Anterior cingulate cortex (tissue), 58 donors: ENCODE data around the gene RASA2.
A peak's percentile ranks its signal among the peaks of the same experiment; 100 is the strongest.
"Not testable (repeated sequence)": the region's sequence is repeated elsewhere in the genome, so short reads cannot be mapped to it uniquely, and the experiment has no call there.

Experiments
- DNase-seq, 58 donors: peaks; one replicate each; lab custom pipeline; 2025; lab: John Stamatoyannopoulos, UW

The RASA2 gene

DNA sequence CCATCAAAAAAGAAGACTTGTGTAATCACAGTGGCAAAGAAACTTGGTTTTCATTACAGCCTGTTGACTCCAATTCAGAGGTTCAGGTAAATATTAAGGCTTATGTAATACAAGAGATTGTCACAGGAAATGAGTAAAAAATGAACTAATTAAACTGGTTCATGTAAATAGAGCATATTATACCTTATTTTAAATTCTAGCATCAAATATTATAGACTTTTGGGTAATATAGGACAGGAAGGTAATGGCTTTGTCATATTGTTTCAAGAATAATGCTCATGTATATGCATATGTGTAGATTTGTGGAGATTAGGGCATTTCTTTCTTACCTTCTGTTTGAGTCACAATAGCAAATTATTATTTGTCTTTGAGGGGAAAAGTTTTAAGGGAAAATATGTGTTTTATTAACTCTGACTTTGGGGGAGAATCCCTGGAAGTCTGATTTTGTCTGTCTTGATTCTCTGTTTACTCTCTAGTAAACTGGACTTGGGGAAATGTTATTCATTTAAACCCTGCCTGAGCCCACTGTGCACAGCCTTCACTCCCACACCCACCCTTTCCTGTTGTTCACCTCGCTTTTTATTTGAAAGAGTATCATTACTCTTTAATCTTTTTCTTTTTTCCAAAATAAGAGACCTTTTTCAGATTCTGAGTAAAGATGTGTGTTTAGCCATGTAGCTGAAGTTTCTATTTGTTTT, 43.0 kb downstream of the RASA2 start:
- no peak for DNase-seq

DNA sequence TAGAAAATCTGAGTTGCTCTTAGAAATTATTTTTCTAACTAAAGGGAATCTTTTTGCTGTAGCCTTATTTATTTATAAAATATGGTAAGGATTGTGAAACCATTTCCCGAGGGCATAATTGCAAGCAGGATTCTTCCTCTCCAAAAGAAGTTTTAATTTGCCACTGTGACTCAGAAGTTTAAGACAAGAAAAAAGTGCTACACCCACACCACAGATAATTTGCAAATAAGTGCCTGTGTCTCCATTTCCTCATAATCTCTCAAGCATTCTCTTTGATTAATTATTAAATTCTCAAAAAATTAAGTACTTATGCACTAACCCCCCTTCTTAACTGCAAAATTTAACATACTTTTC, 43.6 kb downstream of the RASA2 start:
- DNase-seq, result no peak

DNA sequence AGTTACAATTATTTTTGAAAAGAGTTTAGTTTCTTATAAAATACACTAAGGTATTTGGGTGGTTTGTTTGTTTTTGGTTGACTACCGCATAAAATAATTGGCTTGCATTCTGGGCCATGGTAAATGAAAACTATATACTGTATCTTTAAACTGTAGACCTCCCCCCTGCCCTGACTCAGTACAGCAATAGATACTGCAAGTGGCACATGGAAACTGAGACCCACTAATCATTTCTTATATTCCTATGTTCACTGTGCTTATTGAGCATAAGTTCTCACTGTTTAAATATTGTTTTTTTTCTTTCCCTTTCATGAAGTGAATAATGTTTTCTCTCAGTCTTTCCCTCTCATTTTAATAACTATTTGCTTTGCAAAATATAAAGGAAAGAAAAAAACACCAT, 45.8 kb downstream of the RASA2 start:
- no peak for DNase-seq

DNA sequence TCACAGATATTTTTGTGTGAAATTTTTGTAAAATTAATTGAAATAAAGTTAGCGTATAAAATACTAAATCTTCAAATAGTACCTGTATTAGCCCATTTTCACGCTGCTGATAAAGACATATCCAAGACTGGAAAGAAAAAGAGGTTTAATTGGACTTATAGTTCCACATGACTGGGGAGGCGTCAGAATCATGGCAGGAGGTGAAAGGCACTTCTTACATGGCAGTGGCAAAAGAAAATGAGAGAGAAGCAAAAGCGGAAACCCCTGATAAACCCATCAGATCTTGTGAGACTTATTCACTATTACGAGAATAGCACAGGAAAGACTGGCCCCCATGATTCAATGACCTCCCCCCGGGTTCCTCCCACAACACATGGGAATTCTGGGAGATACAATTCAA, 49.2 kb downstream of the RASA2 start:
- DNase-seq, result not testable (repeated sequence)

DNA sequence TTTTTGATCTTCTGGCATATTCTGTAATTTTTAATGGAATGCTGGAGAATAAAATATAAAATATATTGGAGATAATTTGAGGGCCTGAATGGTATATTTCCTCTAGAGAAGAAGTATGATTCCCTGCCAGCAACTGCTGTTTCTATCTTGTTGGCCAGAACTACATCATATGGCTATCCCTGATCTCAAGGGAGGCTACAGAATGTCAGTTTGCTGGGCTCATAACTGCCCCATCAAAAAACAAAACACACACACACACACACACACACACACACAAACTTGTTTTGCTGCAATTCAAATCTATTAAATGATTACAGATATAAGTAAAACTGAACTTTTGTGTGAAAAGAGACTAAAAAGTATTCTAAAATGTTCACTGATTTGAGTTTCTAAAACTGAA, 51.0 kb downstream of the RASA2 start:
- DNase-seq, result no peak

DNA sequence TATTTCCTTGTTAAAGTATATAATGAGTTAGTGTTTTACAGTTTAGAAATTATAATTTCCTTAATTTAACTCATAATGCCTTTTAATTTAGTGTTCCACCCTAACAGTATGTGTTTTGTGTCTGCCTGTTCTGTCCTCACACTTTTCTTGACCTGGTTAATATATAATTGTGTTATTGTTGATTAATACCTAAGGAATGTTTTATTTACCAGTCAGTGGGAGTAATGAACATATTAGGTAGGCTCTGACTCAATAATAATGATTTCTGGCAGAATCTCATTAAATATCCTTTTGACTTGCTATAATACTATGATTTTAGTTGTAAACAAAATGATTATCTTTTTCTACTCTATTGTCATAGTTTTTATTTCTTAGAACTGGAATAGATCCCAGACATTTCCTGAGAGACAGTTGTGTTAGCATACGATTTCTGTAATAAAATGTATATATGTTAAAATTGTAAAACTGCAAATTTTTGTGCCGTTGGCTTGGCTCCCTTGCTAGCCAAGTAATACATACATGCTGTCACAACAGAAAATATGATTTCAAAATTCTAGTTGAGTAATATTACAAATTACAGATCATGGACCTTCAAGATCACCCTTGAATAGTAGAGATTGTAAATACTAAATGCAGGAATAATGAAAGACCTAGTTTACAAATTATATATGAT, 51.9 kb downstream of the RASA2 start:
- no peak for DNase-seq

DNA sequence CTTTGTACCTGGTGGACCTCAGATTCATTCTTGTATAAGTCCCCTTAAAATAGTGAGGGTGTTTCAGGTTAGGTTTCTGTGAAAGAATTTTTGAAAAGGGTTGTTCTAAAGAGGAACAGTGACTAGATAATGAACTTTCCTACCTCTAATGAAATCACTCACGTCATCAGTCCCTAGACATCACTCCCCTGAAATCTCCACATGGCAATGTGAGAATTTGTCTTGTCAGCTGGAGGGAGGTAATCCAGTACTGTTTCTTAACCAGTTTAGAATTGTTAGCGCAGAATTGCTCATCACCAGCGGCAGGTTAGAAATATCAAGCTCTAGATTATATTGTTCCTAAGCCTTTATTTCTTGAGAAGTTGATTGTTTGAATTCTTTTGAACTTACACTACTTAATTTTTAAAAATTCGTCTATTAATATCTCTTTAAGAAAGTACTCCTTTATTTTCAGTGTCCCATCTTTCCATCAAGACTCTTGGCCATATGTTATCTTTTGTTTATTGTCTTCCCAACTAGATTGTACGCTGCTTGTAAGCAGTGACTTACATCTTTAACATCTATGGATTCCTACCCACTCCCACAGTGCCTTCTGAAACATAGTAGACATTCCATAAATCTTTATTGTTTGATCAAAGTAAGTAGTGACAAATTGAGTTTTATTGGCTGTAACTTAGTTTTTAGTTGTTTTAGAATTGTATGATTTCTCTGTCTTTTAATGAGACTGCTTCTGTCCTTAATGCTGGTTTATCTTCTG, 52.8 kb downstream of the RASA2 start:
- DNase-seq, result no peak

DNA sequence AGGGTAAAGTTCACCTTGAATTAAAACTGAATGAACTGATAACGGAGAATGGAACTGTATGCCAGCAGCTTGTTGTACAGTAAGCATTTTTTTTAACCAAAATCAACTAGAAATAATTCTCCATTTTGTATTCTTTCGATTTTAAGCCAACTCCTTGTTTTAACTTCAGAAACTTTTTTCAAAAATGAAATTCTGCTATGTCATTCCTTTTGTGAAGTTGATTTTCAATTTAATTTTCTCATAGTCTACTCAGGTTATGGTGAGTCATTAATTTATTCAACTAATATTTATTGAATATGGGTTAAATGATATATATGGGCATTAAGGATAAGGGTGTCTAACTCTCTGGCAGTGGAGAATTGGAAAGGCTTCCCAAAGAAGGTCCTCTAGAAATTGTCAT, 53.7 kb downstream of the RASA2 start:
- DNase-seq, result no peak

DNA sequence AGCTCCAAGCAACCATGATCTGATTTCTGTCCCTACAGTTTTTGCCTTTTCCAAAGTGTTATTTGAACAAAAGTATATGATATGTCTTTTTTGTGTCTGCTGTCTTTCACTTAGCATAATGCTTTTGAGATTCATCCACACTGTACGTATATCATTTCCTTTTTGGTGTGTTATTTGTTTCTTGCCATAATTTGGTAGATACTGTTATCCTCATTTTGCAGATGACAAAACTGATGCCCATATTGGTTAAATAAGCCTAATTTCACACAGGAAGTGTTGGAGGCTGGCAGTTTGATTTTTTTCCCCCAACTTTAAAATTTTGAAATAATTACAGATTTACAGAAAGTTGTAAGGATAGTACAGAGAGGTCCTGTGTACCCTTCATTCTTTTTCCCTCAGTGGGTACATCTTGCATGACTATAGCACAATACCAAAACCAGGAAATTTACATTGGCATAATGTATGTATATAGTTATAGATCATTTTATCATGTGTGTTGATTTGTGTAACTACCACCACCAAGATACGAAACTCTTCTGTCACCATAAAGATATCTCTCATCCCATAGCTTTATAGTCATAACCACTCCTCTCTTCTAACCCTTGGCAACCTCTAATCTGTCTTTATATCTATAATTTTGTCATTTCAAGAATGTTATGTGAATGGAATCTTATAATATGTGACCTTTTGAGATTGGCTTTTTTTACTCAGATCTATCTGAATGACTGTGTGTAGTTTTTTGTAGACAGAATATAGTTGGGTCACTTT, 55.6 kb downstream of the RASA2 start:
- no peak for DNase-seq

DNA sequence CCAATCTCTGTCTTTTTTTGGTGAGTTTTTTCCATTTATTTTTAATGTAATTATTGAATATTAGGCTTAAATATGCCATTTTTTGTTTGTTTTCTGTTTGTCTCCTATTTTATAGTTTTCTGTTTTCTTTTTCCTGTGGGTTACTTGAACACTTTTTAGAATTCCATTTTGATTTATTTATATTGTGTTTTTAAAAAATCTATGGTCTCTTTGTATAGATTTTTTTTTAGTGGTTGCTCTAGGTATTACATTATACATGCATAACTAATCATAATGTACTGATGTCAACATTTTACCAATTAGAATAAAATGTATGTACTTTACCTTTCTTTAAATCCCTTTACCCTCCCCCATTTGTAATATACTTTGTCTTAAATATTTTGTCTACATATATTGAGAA, 56.2 kb downstream of the RASA2 start:
- no peak for DNase-seq

DNA sequence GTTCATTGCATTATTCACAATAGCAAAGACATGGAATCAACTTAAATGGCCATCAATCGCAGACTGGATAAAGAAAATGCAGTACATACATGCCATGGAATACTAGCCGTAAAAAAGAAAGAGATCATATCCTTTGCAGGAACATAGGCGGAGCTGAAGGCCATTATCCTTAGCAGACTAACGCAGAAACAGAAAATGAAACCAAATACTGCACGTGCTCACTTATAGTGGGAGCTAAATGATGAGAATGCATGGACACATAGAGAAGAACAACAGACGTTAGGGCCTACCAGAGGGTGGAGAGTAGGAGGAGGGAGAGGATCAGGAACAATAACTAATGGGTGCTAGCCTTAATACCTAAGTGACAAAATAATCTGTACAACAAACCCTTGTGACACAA, 57.9 kb downstream of the RASA2 start:
- no peak for DNase-seq

DNA sequence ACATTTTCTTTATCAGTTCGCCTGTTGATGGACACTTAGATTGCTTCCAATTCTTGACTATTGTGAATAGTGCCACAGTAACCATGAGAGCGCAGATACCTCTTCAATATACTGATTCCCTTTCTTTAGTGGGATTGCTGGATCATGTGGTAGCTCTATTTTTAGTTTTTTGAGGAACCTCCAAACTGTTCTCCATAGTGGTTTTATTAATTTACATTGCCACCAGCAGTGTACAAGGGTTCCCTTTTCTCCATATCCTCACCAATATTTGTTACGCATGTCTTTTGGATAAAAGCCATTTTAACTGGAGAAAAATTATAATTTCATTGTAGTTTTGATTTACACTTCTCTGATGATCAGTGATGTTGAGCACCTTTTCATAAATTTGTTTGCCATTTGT, 59.3 kb downstream of the RASA2 start:
- DNase-seq, result no peak

DNA sequence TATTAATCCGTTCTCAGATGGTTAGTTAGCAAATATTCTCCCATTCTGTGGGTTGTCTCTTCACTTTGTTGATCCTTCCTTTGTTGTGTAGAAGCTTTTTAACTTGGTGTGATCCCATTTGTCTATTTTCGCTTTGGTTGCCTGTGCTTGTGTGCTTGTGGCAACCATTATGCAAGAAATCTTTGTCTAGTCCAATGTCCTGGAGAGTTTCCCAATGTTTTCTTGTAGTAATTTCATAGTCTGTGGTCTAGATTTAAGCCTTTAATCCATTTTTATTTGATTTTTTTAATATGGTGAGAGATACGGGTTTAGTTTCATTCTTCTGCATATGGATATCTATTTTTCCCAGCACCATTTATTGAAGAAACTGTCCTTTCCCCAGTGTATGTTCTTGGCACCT, 59.8 kb downstream of the RASA2 start:
- no peak for DNase-seq

DNA sequence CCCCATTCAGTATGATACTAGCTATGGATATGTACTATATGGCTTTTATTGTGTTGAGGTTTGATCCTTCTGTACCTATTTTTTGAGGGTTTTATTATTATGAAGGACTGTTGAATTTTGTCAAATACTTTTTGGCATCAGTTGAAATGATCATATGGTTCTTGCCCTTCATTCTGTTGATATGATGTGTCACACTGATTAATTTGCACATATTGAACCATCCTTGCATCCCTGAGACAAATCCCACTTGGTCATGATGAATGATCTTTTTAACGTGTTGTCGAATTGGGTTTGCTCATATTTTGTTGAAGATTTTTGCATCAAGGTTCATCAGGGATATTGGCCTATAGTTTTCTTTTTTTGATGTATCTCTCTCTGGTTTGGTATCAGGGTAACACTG, 61.0 kb downstream of the RASA2 start:
- no peak for DNase-seq

DNA sequence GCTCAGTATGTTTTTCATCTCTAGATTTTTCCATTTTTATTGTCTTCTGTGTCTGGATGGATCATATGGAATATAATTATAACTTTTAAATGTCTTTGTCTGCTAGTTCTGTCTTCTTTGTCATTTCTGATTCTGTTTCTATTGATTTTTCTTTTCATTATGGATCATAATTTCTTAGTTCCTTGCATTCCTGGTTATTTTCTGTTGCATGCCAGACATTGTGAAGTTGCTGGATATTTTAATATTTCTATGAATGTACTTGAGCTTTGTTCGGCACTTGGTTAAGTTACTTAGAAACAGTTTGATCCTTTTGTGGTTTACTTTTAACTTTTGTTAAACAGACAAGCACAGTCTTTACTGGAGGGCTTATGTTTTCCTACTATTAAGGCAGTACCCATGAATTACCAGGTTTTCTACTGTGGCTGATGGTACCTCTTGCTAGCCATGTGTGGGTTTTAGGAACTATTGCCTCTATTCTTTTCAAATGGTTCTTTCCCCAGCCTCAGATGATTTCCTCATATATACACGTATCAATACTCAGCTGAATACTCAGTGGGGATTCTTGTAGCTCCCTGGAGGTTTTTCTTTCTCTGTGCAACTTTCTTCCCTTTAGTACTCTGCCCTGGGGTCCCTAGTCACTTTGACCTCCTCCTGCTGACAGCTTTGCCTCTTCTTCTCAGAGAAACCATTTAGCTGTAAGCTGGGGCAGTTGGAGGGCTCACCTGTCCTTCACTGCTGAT, 64.3 kb downstream of the RASA2 start:
- no peak for DNase-seq

DNA sequence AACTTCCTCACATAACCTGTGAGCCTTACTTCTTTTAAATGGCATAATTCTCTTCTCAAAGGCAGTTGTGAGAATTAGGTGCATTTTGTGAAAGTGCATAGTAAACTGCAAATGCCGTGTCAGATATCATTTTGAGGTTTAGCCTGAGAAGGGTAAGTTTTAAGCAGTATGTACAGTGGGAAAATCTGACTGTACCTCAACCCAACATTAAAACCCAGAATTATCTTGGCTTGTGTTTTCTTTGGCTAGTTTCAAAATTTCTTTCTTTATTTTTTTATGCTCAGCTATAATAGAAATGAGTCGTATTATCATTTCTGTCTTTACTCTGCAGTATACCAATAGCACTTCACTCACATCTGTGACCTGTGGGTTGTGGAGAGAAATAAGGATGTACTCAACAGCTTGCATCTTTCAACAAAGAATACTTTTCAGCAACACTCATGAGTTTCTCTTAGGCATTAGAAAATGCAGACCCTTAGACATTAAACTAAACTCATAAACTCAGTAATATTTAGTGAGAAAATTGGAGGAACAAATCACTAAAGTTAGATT, 65.7 kb downstream of the RASA2 start:
- DNase-seq, result no peak

DNA sequence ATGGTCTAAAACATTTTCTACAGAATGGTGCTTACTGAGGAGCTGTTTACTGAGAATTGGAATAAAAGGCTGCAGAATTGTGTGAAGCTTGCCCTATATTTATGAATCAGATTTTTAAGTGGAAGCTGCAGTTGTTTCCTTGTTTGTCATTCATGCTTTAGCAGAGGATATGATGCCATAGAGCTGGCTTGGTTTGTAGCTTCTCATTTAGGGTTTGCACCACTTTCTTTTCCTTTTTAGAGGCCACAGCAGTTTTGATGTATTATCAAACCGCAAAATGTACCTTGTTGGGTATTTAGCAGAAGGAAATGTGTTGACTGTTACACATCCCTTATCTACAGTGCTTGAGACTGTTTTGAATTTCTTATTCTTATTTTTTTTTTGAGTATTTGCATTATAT, 66.2 kb downstream of the RASA2 start:
- no peak for DNase-seq

DNA sequence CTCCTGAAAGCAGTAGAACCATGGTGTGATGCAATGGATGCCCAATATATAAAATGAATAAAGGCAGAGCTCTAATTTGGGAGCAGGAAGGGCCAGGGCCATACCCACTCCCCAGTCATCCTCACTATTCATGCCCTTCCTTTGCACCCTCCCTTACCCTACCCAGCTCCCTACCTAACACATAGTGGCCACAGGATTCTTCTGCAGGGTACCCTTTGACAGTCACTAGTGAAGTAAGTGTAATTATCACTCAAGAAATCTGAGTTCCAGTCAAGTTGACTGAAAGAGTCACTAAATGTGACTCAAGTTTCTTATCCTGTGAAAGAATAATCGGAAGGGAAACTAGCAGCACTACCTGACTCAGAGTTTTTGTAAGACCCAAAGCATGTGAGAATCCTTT, 69.2 kb downstream of the RASA2 start:
- DNase-seq, result no peak

DNA sequence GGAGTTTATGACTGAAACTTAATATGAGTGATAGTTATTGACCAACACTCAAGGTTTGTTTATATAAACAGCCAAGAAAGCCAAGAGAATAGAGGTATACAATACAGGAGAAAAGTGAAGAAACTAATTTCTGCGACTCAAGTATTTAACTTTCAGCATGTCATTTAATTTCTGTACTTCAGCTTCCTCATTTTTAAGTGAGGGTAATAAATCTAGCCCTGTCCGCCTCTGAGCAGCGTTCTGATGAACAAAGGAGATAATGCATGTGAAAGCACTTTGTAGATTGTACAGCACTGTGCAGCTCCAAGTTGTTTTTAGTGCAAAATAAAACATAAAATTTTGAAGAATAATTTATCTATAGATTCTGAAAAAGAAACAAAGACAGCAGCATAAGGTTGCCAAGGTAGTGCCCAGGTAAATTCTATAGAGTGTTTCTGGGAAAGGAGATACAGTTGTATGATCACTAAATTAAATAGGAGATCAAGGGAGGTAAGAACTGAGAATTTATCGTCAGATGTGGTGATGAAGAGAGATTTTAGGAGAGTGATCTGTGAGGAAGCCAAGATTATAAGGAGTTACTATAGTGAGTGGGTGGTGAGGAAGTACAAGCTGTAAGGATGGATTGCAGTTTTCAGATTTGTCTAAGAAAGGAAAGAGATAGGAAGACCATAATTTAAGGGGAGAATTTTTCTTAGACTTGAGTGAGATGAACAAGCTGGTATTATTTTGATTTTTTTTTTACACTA, 71.3 kb downstream of the RASA2 start:
- DNase-seq, result peak in 1 of 58 donors; percentile 14
